ENCODE measurements around the gene ABLIM1. TPM values are rescaled to one million over a fixed set of nuclear protein-coding genes. Genes with fewer than 3 reads are reported as not detected.

Gene ABLIM1
- total RNA-seq, 1 experiment from 2014 or later, result 62.1 TPM

- Mint-ChIP-seq H3K4me1 (no peaks in the 10 kb centered on the region), H3K4me3 (no peak overlapping the region), H3K27ac (no peak overlapping the region), H3K36me3 (peaks cover 10% of the 10 kb centered on the region), H3K9me3 (peaks cover 20% of the 10 kb centered on the region), H3K27me3 (ENCODE audit: low read depth) (no peaks in the 10 kb centered on the region)
- POLR2A ChIA-PET, result no interaction called here
- DNase-seq (ENCODE audit: low spot score) (no peak), ATAC-seq (no peak)
- CTCF ChIA-PET, result interaction anchor here (1.1 to 3.3 kb wide), 6 partner anchors 82 to 326 kb away, joined by 3 to 17 read pairs (median 4); no protein-coding TSS in a partner anchor
- TF ChIP-seq ETV6 (CRISPR knock-in tag; IDR thresholded peaks at IDR 0.05), result no peak
- TF ChIP-seq CREB1 (CRISPR knock-in tag; IDR thresholded peaks at IDR 0.05), result no peak
- no peak for TF ChIP-seq CBFB (CRISPR knock-in tag; IDR thresholded peaks at IDR 0.05; ENCODE audit: low read depth)
- TF ChIP-seq GABPB1 (CRISPR knock-in tag; IDR thresholded peaks at IDR 0.05), result no peak
- TF ChIP-seq ZNF219 (CRISPR knock-in tag; IDR thresholded peaks at IDR 0.05; ENCODE audit: borderline replicate concordance), result no peak
- no peak for TF ChIP-seq ZNF281 (CRISPR knock-in tag; IDR thresholded peaks at IDR 0.05)
- TF ChIP-seq, protein P1, sequence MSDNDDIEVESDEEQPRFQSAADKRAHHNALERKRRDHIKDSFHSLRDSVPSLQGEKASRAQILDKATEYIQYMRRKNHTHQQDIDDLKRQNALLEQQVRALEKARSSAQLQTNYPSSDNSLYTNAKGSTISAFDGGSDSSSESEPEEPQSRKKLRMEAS (CRISPR knock-in tag; IDR thresholded peaks at IDR 0.05), result no peak
- no peak for TF ChIP-seq NR1H2 (CRISPR knock-in tag; IDR thresholded peaks at IDR 0.05)
- TF ChIP-seq STAT6 (CRISPR knock-in tag; conservative IDR thresholded peaks at IDR 0.05; ENCODE audit: low read depth), result no peak
- TF ChIP-seq TCF7 (CRISPR knock-in tag; IDR thresholded peaks at IDR 0.05; ENCODE audit: low read depth), result no peak
- TF ChIP-seq ZNF532 (CRISPR knock-in tag; IDR thresholded peaks at IDR 0.05; ENCODE audit: borderline replicate concordance), result no peak
These were observed 104.6 kb downstream of the ABLIM1 start for GRCh38 chr10:114553436-114553835.

DNA sequence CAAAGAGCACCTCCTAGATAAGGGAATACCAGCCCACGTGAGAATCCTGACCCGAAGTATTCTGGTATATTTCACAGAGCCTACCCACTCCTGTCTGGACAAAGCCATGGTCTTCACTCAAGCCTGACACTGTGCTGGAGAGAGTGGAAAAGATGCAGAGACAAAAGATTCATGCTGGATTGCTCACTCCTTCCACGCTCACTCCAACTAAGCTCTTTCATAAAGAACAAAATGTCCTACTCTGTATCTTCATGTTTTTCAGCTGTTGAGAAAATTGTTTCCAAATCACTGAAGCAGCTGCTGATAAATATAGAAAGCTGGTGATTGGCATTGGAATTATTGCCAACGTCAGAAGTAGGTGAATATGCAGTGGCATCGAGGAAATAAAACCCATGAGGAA is 106.0 kb downstream of the ABLIM1 start:
- H3K36me3 Mint-ChIP-seq, result no peaks in the 10 kb centered on the region; the same call in 1 of the 2 replicates
- ChIA-PET POLR2A (no interaction called here), CTCF (interaction anchor here (0.5 to 3.3 kb wide), 6 partner anchors 55 to 576 kb away, joined by 3 to 17 read pairs (median 4); no protein-coding TSS in a partner anchor)
- no peaks in the 10 kb centered on the region for H3K4me1 Mint-ChIP-seq
- DNase-seq (ENCODE audit: low spot score), result no peak
- TF ChIP-seq FOXP1 (CRISPR knock-in tag; IDR thresholded peaks at IDR 0.05; ENCODE audit: borderline replicate concordance) (no peak), ETV6 (CRISPR knock-in tag; IDR thresholded peaks at IDR 0.05) (no peak), ZNF671 (CRISPR knock-in tag; IDR thresholded peaks at IDR 0.05) (no peak), KAT7 (CRISPR knock-in tag; IDR thresholded peaks at IDR 0.05; ENCODE audit: borderline replicate concordance) (no peak), NR1H2 (CRISPR knock-in tag; IDR thresholded peaks at IDR 0.05) (no peak)
- no peak overlapping the region for H3K27ac Mint-ChIP-seq
- ATAC-seq, result no peak
- H3K4me3 Mint-ChIP-seq, result no peak overlapping the region
- H3K9me3 Mint-ChIP-seq, result peaks cover 9% of the 10 kb centered on the region
- no peaks in the 10 kb centered on the region for H3K27me3 Mint-ChIP-seq (ENCODE audit: low read depth)
